Loucy (cell line): Measurements from ENCODE around the gene SLC16A7.
"Not testable (repeated sequence)": the region's sequence is repeated elsewhere in the genome, so short reads cannot be mapped to it uniquely, and the experiment has no call there.

ENCODE experiments used
- H2AFZ ChIP-seq: fragments of 200-600 bp; sonication (generic); 2 replicates; pipeline ENCODE4 v1.6.0; 2016; ENCODE audit warnings: antibody characterized with exemption, mild to moderate bottlenecking, low read length, moderate library complexity
- H3F3A ChIP-seq: fragments of 200-600 bp; 2 replicates; pipeline ENCODE4 v1.6.0; 2016; ENCODE audit warnings: antibody characterized with exemption, low read depth, mild to moderate bottlenecking
- H3K27me3 ChIP-seq: fragments of 200-600 bp; sonication (generic); 2 replicates; pipeline ENCODE4 v1.6.1; 2014; ENCODE audit warnings: low read length, mild to moderate bottlenecking; ENCODE audit not compliant: insufficient read depth, poor library complexity, severe bottlenecking
- H3K36me3 ChIP-seq: fragments of 200-600 bp; sonication (generic); 2 replicates; pipeline ENCODE4 v1.6.1; 2016; ENCODE audit warnings: low read length; ENCODE audit not compliant: insufficient read depth
- H3K4me1 ChIP-seq: fragments of 200-600 bp; sonication (generic); 2 replicates; pipeline ENCODE4 v1.5.1; 2014; ENCODE audit warnings: low read length, mild to moderate bottlenecking; ENCODE audit not compliant: insufficient read depth, poor library complexity, severe bottlenecking
- H3K4me2 ChIP-seq: fragments of 200-600 bp; sonication (generic); 2 replicates; pipeline ENCODE4 v1.6.0; 2014; ENCODE audit warnings: antibody characterized with exemption, low read length, low read depth, mild to moderate bottlenecking; ENCODE audit not compliant: poor library complexity, severe bottlenecking
- H3K4me3 ChIP-seq: fragments of 200-600 bp; sonication (generic); 2 replicates; pipeline ENCODE4 v1.5.1; 2014; ENCODE audit warnings: low read length, mild to moderate bottlenecking, mixed read lengths; ENCODE audit not compliant: poor library complexity, severe bottlenecking
- H3K79me2 ChIP-seq: fragments of 200-600 bp; sonication (generic); 2 replicates; pipeline ENCODE4 v1.6.1; 2014; ENCODE audit warnings: low read length; ENCODE audit not compliant: insufficient read depth
- H3K9ac ChIP-seq: fragments of 200-600 bp; sonication (generic); 2 replicates; pipeline ENCODE4 v1.6.0; 2014; ENCODE audit warnings: mild to moderate bottlenecking, low read depth, low read length, moderate library complexity; ENCODE audit not compliant: poor library complexity, severe bottlenecking
- H3K9me2 ChIP-seq: fragments of 200-600 bp; sonication (generic); replicated peaks from 2 replicates; pipeline ENCODE4 v1.6.1; 2016; ENCODE audit warnings: low read depth, low read length, mixed read lengths
- H3K9me3 ChIP-seq: fragments of 200-600 bp; sonication (generic); 2 replicates; pipeline ENCODE4 v1.6.1; 2014; ENCODE audit warnings: mild to moderate bottlenecking, antibody characterized with exemption, low read length, low read depth; ENCODE audit not compliant: insufficient read depth
- H4K20me1 ChIP-seq: fragments of 200-600 bp; sonication (generic); 2 replicates; pipeline ENCODE4 v1.6.0; 2014; ENCODE audit warnings: antibody characterized with exemption, low read length, mild to moderate bottlenecking; ENCODE audit not compliant: insufficient read depth, poor library complexity, severe bottlenecking
- EZH2phosphoT487 ChIP-seq: fragments of 200-600 bp; IDR thresholded peaks from 2 replicates; pipeline ENCODE4 v1.6.1; 2018; ENCODE audit warnings: antibody characterized with exemption, mild to moderate bottlenecking, moderate library complexity, borderline replicate concordance
- TF ChIP-seq, protein P1 (sequence below): fragments of 200-600 bp; sonication (generic); conservative IDR thresholded peaks from 2 replicates; pipeline ENCODE4 v1.5.1; 2014; ENCODE audit warnings: mild to moderate bottlenecking, antibody characterized with exemption, low read length

Gene SLC16A7

DNA sequence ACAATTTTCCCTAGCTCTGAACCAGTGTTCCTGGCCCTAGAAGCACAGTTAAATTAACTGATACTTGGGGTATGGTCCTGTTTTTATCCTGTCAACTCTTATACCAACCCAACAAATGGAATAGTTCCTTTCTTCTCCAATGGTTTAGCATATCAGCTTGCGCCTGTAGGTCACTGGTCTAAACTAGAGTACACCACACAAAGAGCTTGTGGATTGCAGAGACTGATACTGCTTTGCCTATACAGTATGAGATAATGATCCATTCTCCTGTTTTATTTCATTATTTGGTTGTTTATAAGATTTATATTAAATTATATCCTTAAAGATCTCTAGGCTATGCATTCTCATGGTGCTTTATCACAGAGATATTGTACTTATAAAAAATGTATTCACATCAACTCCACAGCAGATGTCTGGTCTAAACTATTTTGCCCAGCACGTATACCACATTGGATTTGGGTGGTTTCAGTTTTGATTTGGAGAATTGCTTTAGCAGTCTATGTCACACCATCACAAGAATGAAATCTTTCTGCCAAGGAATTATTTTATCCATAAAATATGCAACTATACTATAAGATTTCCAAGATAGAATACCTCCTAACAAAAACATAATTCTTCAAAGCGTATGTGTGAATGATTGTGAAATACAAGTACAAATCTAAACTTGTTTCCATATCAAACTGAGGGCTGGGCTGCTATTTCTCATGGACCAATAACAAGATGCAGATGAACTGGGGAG lies 142.1 kb downstream of the SLC16A7 start:
- no peak for TF ChIP-seq EZH2phosphoT487
- Histone ChIP-seq H3K9me3 (no peaks in the 10 kb centered on the region), H3K36me3 (peaks cover 3% of the 10 kb centered on the region; the same call in 1 of the 2 replicates), H3K79me2 (no peaks in the 10 kb centered on the region), H3K4me3 (no peak overlapping the region), H3K9ac (no peak overlapping the region), H4K20me1 (no peaks in the 10 kb centered on the region), H3F3A (no peaks in the 10 kb centered on the region), H3K9me2 (no peaks in the 10 kb centered on the region), H3K4me2 (no peak overlapping the region), H2AFZ (no peak overlapping the region), H3K27me3 (no peaks in the 10 kb centered on the region), H3K4me1 (peaks cover 14% of the 10 kb centered on the region)

DNA sequence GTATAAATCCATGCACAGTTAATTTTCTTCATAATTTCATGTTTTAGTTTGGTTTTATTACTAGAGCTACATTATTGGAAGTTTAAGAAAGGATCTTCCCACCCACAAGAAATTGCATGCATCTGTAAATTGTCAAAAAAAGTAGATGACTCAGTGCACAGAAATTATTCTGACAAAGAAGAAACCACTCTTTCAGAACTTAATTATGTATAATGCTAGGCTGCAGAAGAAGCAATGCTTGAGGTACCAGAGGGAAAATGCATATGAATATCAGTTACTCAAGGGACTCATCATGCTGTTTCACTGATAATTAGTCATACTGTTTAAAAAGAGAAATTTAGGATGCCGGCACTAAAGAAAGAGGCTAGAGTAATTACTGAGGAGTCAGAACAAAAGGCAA lies 147.0 kb downstream of the SLC16A7 start:
- H3K9me2 ChIP-seq = no peaks in the 10 kb centered on the region
- no peaks in the 10 kb centered on the region for H3F3A ChIP-seq
- H2AFZ ChIP-seq = no peak overlapping the region
- no peak overlapping the region for H3K4me3 ChIP-seq
- TF ChIP-seq EZH2phosphoT487 = no peak
- TF ChIP-seq, protein P1, sequence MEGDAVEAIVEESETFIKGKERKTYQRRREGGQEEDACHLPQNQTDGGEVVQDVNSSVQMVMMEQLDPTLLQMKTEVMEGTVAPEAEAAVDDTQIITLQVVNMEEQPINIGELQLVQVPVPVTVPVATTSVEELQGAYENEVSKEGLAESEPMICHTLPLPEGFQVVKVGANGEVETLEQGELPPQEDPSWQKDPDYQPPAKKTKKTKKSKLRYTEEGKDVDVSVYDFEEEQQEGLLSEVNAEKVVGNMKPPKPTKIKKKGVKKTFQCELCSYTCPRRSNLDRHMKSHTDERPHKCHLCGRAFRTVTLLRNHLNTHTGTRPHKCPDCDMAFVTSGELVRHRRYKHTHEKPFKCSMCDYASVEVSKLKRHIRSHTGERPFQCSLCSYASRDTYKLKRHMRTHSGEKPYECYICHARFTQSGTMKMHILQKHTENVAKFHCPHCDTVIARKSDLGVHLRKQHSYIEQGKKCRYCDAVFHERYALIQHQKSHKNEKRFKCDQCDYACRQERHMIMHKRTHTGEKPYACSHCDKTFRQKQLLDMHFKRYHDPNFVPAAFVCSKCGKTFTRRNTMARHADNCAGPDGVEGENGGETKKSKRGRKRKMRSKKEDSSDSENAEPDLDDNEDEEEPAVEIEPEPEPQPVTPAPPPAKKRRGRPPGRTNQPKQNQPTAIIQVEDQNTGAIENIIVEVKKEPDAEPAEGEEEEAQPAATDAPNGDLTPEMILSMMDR = no peak
- no peaks in the 10 kb centered on the region for H4K20me1 ChIP-seq
- H3K4me1 ChIP-seq = no peaks in the 10 kb centered on the region
- H3K36me3 ChIP-seq = no peaks in the 10 kb centered on the region
- no peak overlapping the region for H3K4me2 ChIP-seq
- no peaks in the 10 kb centered on the region for H3K9me3 ChIP-seq
- H3K9ac ChIP-seq = no peak overlapping the region
- no peaks in the 10 kb centered on the region for H3K27me3 ChIP-seq
- H3K79me2 ChIP-seq = no peaks in the 10 kb centered on the region

DNA sequence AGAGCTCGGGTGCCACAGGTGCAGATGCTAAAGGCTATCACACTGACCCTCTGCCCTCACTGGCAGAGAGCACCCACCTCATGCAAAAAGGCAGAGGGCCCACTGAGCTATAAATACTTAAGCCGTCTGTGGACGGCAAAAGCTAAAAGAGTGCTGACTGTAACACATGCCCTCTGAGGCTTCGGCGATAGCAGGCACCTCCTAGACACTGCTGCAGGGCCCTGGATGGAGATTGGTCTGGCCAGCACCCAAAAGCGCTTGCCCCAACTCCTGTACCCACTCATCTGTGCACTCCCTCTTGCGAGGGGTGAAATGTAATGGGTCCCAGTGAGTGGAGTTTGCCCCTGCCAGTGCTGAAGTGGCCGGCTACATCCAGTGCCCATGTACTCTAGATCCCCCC lies 148.7 kb downstream of the SLC16A7 start:
- H3K79me2 ChIP-seq = no peaks in the 10 kb centered on the region
- H3K4me2 ChIP-seq = no peak overlapping the region
- no peaks in the 10 kb centered on the region for H3F3A ChIP-seq
- no peak overlapping the region for H3K4me3 ChIP-seq
- H3K9ac ChIP-seq = no peak overlapping the region
- no peaks in the 10 kb centered on the region for H4K20me1 ChIP-seq
- TF ChIP-seq EZH2phosphoT487 = no peak
- TF ChIP-seq, protein P1 = no peak
- peaks cover 6% of the 10 kb centered on the region; the same call in 1 of the 2 replicates for H3K36me3 ChIP-seq
- no peak overlapping the region for H2AFZ ChIP-seq
- no peaks in the 10 kb centered on the region for H3K9me3 ChIP-seq
- no peaks in the 10 kb centered on the region for H3K9me2 ChIP-seq
- no peaks in the 10 kb centered on the region for H3K27me3 ChIP-seq
- no peaks in the 10 kb centered on the region for H3K4me1 ChIP-seq

DNA sequence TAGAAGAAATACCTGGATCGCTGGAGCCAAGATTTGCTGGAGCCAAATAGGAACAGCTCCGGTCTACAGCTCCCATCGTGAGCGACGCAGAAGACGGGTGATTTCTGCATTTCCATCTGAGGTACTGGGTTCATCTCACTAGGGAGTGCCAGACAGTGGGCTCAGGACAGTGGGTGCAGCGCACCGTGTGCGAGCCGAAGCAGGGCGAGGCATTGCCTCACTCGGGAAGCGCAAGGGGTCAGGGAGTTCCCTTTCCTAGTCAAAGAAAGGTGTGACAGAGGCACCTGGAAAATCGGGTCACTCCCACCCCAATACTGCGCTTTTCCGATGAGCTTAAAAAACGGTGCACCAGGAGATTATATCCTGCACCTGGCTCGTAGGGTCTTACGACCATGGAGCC lies 155.3 kb downstream of the SLC16A7 start:
- not testable (repeated sequence) for H3K9me2 ChIP-seq, H3K4me3 ChIP-seq, H3K4me1 ChIP-seq, H3K9ac ChIP-seq, H2AFZ ChIP-seq, H3K27me3 ChIP-seq, H3K9me3 ChIP-seq, H3F3A ChIP-seq, H3K36me3 ChIP-seq, H3K4me2 ChIP-seq, H4K20me1 ChIP-seq, H3K79me2 ChIP-seq
